OCI-M2 (cell line): ENCODE results near the gene NPAS3.

Source experiments
- DNase-seq: peaks from one replicate; lab custom pipeline; 2025; ENCODE audit not compliant: unreplicated experiment; lab: John Stamatoyannopoulos, UW

Gene NPAS3

GRCh38 chr14:32938719-32939253 is at the start of gene NPAS3:
Gene NPAS3, plus strand, starts transcription at chr14:32938879.
- DNase-seq: no peak

- DNase-seq: no peak
These were observed 41.5 kb upstream of the NPAS3 start for GRCh38 chr14:32896979-32897697.

GRCh38 chr14:32897698-32898064 is 41.0 kb upstream of the NPAS3 start:
- no peak for DNase-seq

GRCh38 chr14:32898876-32899275 is 39.8 kb upstream of the NPAS3 start:
- no peak for DNase-seq

GRCh38 chr14:32900547-32900946 is 38.1 kb upstream of the NPAS3 start:
- DNase-seq: no peak

GRCh38 chr14:32905013-32905412 is 33.7 kb upstream of the NPAS3 start:
- no peak for DNase-seq

- DNase-seq: no peak
These were observed 32.0 kb upstream of the NPAS3 start for GRCh38 chr14:32906672-32907071.

GRCh38 chr14:32908196-32909084 is 30.2 kb upstream of the NPAS3 start:
- DNase-seq: no peak

- DNase-seq: no peak
These were observed 25.0 kb upstream of the NPAS3 start for GRCh38 chr14:32913725-32914124.

- no peak for DNase-seq
These were observed 24.3 kb upstream of the NPAS3 start for GRCh38 chr14:32914391-32914790.

- no peak for DNase-seq
These were observed 17.9 kb upstream of the NPAS3 start for GRCh38 chr14:32920696-32921276.

- no peak for DNase-seq
These were observed 13.2 kb upstream of the NPAS3 start for GRCh38 chr14:32925439-32925838.

- DNase-seq: no peak
These were observed 6.3 kb upstream of the NPAS3 start for GRCh38 chr14:32932302-32932913.

- no peak for DNase-seq
These were observed 5.6 kb upstream of the NPAS3 start for GRCh38 chr14:32932914-32933628.

GRCh38 chr14:32933629-32934072 is 5.0 kb upstream of the NPAS3 start:
- no peak for DNase-seq

- DNase-seq: no peak
These were observed 4.4 kb upstream of the NPAS3 start for GRCh38 chr14:32934073-32934880.

GRCh38 chr14:32934881-32935633 is 3.6 kb upstream of the NPAS3 start:
- no peak for DNase-seq

- no peak for DNase-seq
These were observed 781 bp downstream of the NPAS3 start for GRCh38 chr14:32939254-32940065.
